Endodermal cell (in vitro differentiated cells): ENCODE measurements around the gene SPOCK2. TPM values are rescaled to one million over a fixed set of nuclear protein-coding genes. Genes with fewer than 3 reads are reported as not detected.

ENCODE experiments used
- DNase-seq: peaks from one replicate; pipeline ENCODE4 v3.0.0-alpha.2; 2017
- H3K27ac ChIP-seq: 2 replicates; pipeline ENCODE4 v1.5.1; 2013; ENCODE audit warnings: mild to moderate bottlenecking, low read depth, low read length, moderate library complexity
- H3K27me3 ChIP-seq: 2 replicates; pipeline ENCODE4 v1.6.1; 2013; ENCODE audit warnings: mild to moderate bottlenecking, low read length, moderate library complexity; ENCODE audit not compliant: insufficient read depth, control insufficient read depth, poor library complexity, severe bottlenecking
- H3K36me3 ChIP-seq: 2 replicates; pipeline ENCODE4 v1.7.0; 2013; ENCODE audit warnings: mild to moderate bottlenecking, low read length, moderate library complexity; ENCODE audit not compliant: control insufficient read depth, insufficient read depth
- H3K4me1 ChIP-seq: one replicate; pipeline ENCODE4 v1.7.0; 2013; ENCODE audit warnings: low read length; ENCODE audit not compliant: control insufficient read depth, insufficient read depth
- H3K4me3 ChIP-seq: 2 replicates; pipeline ENCODE4 v1.5.1; 2013; ENCODE audit warnings: mild to moderate bottlenecking, low read length, moderate library complexity
- H3K9ac ChIP-seq: 2 replicates; pipeline ENCODE4 v1.6.1; 2013; ENCODE audit warnings: mild to moderate bottlenecking, low read length, moderate library complexity; ENCODE audit not compliant: poor library complexity, severe bottlenecking; ENCODE audit errors: extremely low read depth
- H3K9me3 ChIP-seq: 2 replicates; pipeline ENCODE4 v1.6.1; 2013; ENCODE audit warnings: mild to moderate bottlenecking, low read length, moderate library complexity; ENCODE audit not compliant: control insufficient read depth
- H3K27ac Mint-ChIP-seq: 2 replicates; pipeline ENCODE4 v1.8.0; 2020; ENCODE audit warnings: mixed read lengths
- H3K27me3 Mint-ChIP-seq: 2 replicates; pipeline ENCODE4 v1.8.0; 2021; ENCODE audit warnings: mild to moderate bottlenecking, mixed read lengths; ENCODE audit not compliant: insufficient read depth
- H3K36me3 Mint-ChIP-seq: 2 replicates; pipeline ENCODE4 v1.8.0; 2020; ENCODE audit warnings: low read depth, mixed read lengths
- H3K4me1 Mint-ChIP-seq: 2 replicates; pipeline ENCODE4 v1.8.0; 2020; ENCODE audit warnings: mixed read lengths
- H3K4me3 Mint-ChIP-seq: 2 replicates; pipeline ENCODE4 v1.8.0; 2020; ENCODE audit warnings: mild to moderate bottlenecking, moderate library complexity, mixed read lengths
- H3K9me3 Mint-ChIP-seq: 2 replicates; pipeline ENCODE4 v1.8.0; 2020; ENCODE audit warnings: mild to moderate bottlenecking, mixed read lengths
- WGBS, 2 experiments: methylation state at CpG; one replicate each; pipeline versions ENCODE4 v1.1.5 to v1.1.7; 2013; ENCODE audit warnings: missing lambda C conversion rate in 2 of 2, mixed read lengths in 1 of 2; ENCODE audit not compliant: insufficient coverage in 1 of 2, insufficient read length in 1 of 2; 5-methylcytosine and 5-hydroxymethylcytosine counted together
- total RNA-seq, 2 donors: library from RNA; stranded (reverse); fragmentation: NEBNext Ultra II Directional in 1 of 2; extraction: Animal tissue kit (Norgen Biotek cat#: 25700) in 1 of 2; gene quantifications; 2 replicates in 1 of 2; 3 replicates in 1 of 2; pipeline ENCODE4 v1.2.1, GENCODE V29; 2021
- TF ChIP-seq, protein P1 (sequence below): fragments of 200-600 bp; sonication (generic); conservative IDR thresholded peaks from 2 replicates; pipeline ENCODE4 v1.5.0; 2021; ENCODE audit warnings: antibody characterized with exemption, mild to moderate bottlenecking

SPOCK2 gene
- total RNA-seq, 2 donors from 2014 or later, result 1.6 to 3.7 TPM

DNA sequence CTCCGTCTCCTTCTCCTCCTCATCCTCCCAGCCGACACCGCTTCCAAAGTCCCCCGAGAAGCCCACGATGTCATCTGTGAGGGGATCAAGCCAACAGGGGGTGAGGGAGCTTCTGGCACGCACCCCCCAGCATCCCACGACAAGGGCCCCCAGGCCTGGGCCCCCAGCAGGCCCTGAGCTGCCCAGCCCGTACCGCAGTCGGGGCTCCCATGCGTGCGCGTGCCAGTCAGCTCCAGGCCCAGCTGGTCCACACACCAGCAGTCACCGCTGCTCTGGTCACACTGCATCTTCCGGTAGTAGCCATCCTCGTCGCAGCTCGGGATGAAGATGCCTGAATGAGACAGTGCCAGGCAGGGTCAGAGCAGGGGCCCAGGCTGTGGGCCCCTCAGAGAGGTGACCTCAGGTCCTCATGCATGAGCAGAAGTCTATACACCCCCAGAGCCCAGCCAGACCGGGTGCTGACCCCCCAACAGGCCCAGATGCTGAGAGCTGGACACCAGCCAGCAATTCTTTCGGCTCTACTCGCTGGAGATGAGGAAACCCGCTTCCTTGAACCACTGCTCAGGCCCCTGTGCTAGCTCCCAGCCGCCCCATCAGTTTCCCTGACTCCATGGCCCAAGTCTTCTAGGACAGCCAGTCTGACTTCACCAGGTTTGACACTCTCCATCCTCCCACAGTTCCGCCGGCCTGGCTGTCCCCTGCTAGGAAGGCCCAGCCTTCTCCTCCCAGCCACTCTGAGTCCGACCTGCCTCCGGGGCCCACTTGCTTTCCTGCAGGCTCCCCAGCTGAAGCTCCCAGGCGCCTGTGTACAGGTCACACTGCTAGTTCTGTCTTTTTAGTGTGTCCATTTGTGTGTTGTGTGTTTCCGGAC lies 25.3 kb downstream of the SPOCK2 start:
- Histone ChIP-seq H3K9me3 (no peaks in the 10 kb centered on the region), H3K4me3 (no peak overlapping the region), H3K4me1 (peaks cover 5% of the 10 kb centered on the region), H3K27ac (no peak overlapping the region), H3K9ac (no peak overlapping the region), H3K27me3 (no peaks in the 10 kb centered on the region), H3K36me3 (no peaks in the 10 kb centered on the region)
- H3K27ac Mint-ChIP-seq, result no peak overlapping the region
- 93 to 97% methylated on average over 6 to 29 of the region's 29 CpGs for WGBS, 2 experiments
- no peaks in the 10 kb centered on the region for H3K27me3 Mint-ChIP-seq
- no peak for DNase-seq
- H3K36me3 Mint-ChIP-seq, result no peaks in the 10 kb centered on the region
- peaks cover 13% of the 10 kb centered on the region for H3K4me1 Mint-ChIP-seq
- TF ChIP-seq, protein P1, sequence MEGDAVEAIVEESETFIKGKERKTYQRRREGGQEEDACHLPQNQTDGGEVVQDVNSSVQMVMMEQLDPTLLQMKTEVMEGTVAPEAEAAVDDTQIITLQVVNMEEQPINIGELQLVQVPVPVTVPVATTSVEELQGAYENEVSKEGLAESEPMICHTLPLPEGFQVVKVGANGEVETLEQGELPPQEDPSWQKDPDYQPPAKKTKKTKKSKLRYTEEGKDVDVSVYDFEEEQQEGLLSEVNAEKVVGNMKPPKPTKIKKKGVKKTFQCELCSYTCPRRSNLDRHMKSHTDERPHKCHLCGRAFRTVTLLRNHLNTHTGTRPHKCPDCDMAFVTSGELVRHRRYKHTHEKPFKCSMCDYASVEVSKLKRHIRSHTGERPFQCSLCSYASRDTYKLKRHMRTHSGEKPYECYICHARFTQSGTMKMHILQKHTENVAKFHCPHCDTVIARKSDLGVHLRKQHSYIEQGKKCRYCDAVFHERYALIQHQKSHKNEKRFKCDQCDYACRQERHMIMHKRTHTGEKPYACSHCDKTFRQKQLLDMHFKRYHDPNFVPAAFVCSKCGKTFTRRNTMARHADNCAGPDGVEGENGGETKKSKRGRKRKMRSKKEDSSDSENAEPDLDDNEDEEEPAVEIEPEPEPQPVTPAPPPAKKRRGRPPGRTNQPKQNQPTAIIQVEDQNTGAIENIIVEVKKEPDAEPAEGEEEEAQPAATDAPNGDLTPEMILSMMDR, result no peak
- H3K4me3 Mint-ChIP-seq, result no peak overlapping the region
- H3K9me3 Mint-ChIP-seq, result no peaks in the 10 kb centered on the region

DNA sequence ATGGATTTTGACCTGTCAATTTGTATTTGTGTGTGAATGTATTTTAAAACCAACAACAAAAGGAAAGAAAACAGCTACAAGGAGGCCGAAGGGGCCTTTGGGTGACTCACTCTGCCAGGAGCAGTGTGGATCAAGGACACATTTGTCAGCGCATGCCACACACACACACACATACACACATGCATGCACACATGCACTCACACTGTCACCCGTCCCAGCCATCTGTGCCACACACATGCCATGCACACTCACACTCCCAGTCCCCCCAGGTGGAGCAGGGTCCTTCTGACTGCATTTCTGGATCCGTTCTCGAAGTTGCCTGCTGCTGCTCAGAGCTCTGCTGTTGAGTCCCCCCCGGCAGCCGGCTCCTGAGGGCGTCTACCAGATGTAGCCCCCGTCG lies 26.0 kb downstream of the SPOCK2 start:
- H3K4me3 Mint-ChIP-seq, result no peak overlapping the region
- no peaks in the 10 kb centered on the region for H3K27me3 Mint-ChIP-seq
- H3K9me3 Mint-ChIP-seq, result no peaks in the 10 kb centered on the region
- H3K4me3 ChIP-seq, result no peak overlapping the region
- H3K36me3 ChIP-seq, result no peaks in the 10 kb centered on the region
- no peaks in the 10 kb centered on the region for H3K9me3 ChIP-seq
- H3K4me1 Mint-ChIP-seq, result peaks cover 13% of the 10 kb centered on the region
- H3K27me3 ChIP-seq, result no peaks in the 10 kb centered on the region
- DNase-seq, result no peak
- TF ChIP-seq, protein P1, result no peak
- no peaks in the 10 kb centered on the region for H3K36me3 Mint-ChIP-seq
- H3K4me1 ChIP-seq, result peaks cover 5% of the 10 kb centered on the region
- no peak overlapping the region for H3K27ac ChIP-seq
- WGBS, 2 experiments, result 88 to 93% methylated on average over 9 to 10 of the region's 10 CpGs
- no peak overlapping the region for H3K9ac ChIP-seq
- H3K27ac Mint-ChIP-seq, result no peak overlapping the region

DNA sequence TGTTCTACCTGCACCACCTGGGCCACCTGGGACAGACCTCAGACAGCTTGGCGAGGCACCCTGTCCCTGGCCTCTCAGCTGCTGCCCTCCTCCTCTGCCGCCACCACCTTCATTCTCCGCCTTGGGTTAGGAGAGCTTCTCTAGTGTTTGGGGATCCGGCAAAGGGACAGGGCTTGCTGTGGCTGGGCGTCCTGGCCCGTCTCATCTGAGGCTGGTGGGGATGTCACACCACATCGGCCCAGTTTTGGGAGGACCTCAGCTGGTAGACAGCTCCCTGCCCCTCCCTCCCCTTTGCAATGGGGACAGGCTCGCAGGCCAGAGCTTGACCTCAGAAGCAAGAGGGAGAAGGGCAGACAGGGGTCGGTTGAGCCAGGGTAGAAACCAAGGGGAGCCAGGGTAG lies 26.4 kb downstream of the SPOCK2 start:
- H3K27me3 ChIP-seq, result no peaks in the 10 kb centered on the region
- no peak overlapping the region for H3K27ac ChIP-seq
- no peaks in the 10 kb centered on the region for H3K9me3 Mint-ChIP-seq
- H3K36me3 ChIP-seq, result no peaks in the 10 kb centered on the region
- no peak overlapping the region for H3K4me3 Mint-ChIP-seq
- H3K9ac ChIP-seq, result no peak overlapping the region
- DNase-seq, result no peak
- H3K4me1 ChIP-seq, result peaks cover 5% of the 10 kb centered on the region
- H3K4me3 ChIP-seq, result no peak overlapping the region
- no peaks in the 10 kb centered on the region for H3K36me3 Mint-ChIP-seq
- no peaks in the 10 kb centered on the region for H3K9me3 ChIP-seq
- no peak overlapping the region for H3K27ac Mint-ChIP-seq
- peaks cover 13% of the 10 kb centered on the region for H3K4me1 Mint-ChIP-seq
- H3K27me3 Mint-ChIP-seq, result no peaks in the 10 kb centered on the region
- WGBS, 2 experiments, result 89 to 100% methylated on average over 2 to 9 of the region's 9 CpGs
- TF ChIP-seq, protein P1, result no peak
